Brain pericyte (primary cell): ENCODE data around the gene SHANK3.

Experiments
- DNase-seq: peaks from one replicate; pipeline ENCODE4 v3.0.0-alpha.2; 2012; ENCODE audit warnings: low read depth, low spot score

Gene SHANK3

GRCh38 chr22:50712341-50713007, 39.9 kb downstream of the SHANK3 start:
- DNase-seq = no peak

GRCh38 chr22:50713008-50713385, 40.4 kb downstream of the SHANK3 start:
- DNase-seq = no peak

- DNase-seq = no peak
Observed at GRCh38 chr22:50713571-50714056, 41.0 kb downstream of the SHANK3 start.

GRCh38 chr22:50714150-50714549, 41.5 kb downstream of the SHANK3 start:
- DNase-seq = no peak

GRCh38 chr22:50714631-50715179, 42.1 kb downstream of the SHANK3 start:
- no peak for DNase-seq

- no peak for DNase-seq
Observed at GRCh38 chr22:50715250-50715649, 42.6 kb downstream of the SHANK3 start.

- DNase-seq = no peak
Observed at GRCh38 chr22:50715776-50716175, 43.2 kb downstream of the SHANK3 start.

GRCh38 chr22:50716290-50717024, 43.8 kb downstream of the SHANK3 start:
- DNase-seq = no peak

- no peak for DNase-seq
Observed at GRCh38 chr22:50717709-50718351, 45.2 kb downstream of the SHANK3 start.

GRCh38 chr22:50718352-50718709, 45.7 kb downstream of the SHANK3 start:
- DNase-seq = no peak

- DNase-seq = no peak
Observed at GRCh38 chr22:50719814-50720300, 47.2 kb downstream of the SHANK3 start.

- no peak for DNase-seq
Observed at GRCh38 chr22:50720301-50721256, 48.0 kb downstream of the SHANK3 start.

GRCh38 chr22:50721257-50721844, 48.7 kb downstream of the SHANK3 start:
- no peak for DNase-seq

- no peak for DNase-seq
Observed at GRCh38 chr22:50722048-50722701, 49.6 kb downstream of the SHANK3 start.
